Thoracic aorta (tissue), 2 donors: Measurements from ENCODE around the gene SPN. TPM values are rescaled to one million over a fixed set of nuclear protein-coding genes. Genes with fewer than 3 reads are reported as not detected.

Experiments used
- ATAC-seq: fragments of 150-250 bp; one replicate; pipeline ENCODE4 v1.8.0; 2017; ENCODE audit warnings: low read depth; ENCODE audit not compliant: insufficient number of reproducible peaks, low FRiP score
- DNase-seq: peaks from one replicate; pipeline ENCODE4 v3.0.0-alpha.2; 2020; ENCODE audit warnings: low spot score
- H3K27ac ChIP-seq, 2 donors: fragments of 200-600 bp; sonication (generic); 1 replicate in 1 of 2; 2 replicates in 1 of 2; pipeline ENCODE4 v1.5.1; 2016; ENCODE audit warnings: mild to moderate bottlenecking in 2 of 2, moderate library complexity in 2 of 2
- H3K27me3 ChIP-seq: fragments of 200-600 bp; sonication (generic); replicated peaks from 2 replicates; pipeline ENCODE4 v1.6.0; 2016; ENCODE audit warnings: mild to moderate bottlenecking; ENCODE audit not compliant: insufficient read depth
- H3K36me3 ChIP-seq: fragments of 200-600 bp; sonication (generic); one replicate; pipeline ENCODE4 v1.5.1; 2016
- H3K4me1 ChIP-seq, 2 donors: fragments of 200-600 bp; sonication (generic); 1 replicate in 1 of 2; 2 replicates in 1 of 2; pipeline versions ENCODE4 v1.5.1 to v1.6.0; 2016; ENCODE audit warnings: low read depth in 2 of 2, mild to moderate bottlenecking in 1 of 2; ENCODE audit not compliant: control insufficient read depth in 1 of 2
- H3K4me3 ChIP-seq: fragments of 200-600 bp; sonication (generic); 2 replicates; pipeline ENCODE4 v1.5.1; 2016; ENCODE audit warnings: mild to moderate bottlenecking
- H3K9me3 ChIP-seq: fragments of 200-600 bp; sonication (generic); 2 replicates; pipeline ENCODE4 v1.5.1; 2016
- total RNA-seq, 2 donors: library from RNA; depleted of rRNA; stranded (reverse); fragments of >200 nt; gene quantifications; one replicate each; pipeline versions ENCODE4 v1.1.0 to v1.2.3, GENCODE V29; 2016
- TF ChIP-seq, protein P1 (sequence below): fragments of 200-600 bp; sonication (generic); IDR thresholded peaks from one replicate; pipeline ENCODE4 v1.5.1; 2019; ENCODE audit warnings: antibody characterized with exemption

SPN gene
- total RNA-seq, 2 donors from 2014 or later, result 1.1 to 10.2 TPM

DNA sequence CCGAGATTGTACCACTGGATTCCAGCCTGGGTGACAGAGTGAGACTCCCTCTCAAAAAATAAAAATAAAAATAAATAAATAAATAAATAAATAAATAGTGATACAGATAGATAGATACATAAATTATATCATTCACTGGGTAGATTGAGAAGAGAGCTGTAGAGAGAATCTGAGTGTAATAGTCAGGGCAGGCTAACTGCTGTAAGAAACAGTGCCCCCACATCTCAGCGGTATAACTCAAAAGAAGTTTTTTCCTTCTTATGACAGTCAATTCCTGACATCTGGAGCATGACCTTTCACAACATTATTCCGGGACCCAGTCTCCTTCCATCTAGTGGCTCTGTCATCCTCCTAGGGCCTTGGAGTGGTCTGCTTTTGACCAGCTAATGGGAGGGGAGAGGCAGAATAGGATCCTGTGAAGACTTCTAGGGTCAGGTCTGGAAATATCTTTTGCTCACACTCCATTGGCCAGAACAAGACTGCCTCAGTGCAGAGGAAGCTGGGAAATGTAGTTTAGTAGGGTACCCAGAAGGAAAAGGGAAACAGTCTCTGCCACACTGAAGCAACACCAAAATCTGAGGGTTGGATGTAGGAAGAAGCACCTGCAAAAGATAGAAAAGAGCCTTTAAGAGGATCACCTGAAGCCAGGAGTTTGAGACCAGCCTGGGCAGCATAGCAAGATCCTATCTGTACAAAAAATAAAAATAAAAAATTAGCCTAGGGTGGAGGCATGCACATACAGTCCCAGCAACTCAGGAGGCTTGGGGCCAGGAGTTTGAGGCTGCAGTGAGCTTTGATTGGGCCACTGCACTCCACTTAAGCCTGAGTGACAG is 13.0 kb downstream of the SPN start:
- ATAC-seq (no peak), DNase-seq (no peak)
- Histone ChIP-seq H3K27me3 (no peaks in the 10 kb centered on the region), H3K4me3 (no peak overlapping the region), H3K9me3 (no peaks in the 10 kb centered on the region), H3K36me3 (no peaks in the 10 kb centered on the region), H3K27ac (no peak overlapping the region), H3K4me1 (peaks cover 0 to 5% of the 10 kb centered on the region in 2 donors)
- TF ChIP-seq, protein P1, sequence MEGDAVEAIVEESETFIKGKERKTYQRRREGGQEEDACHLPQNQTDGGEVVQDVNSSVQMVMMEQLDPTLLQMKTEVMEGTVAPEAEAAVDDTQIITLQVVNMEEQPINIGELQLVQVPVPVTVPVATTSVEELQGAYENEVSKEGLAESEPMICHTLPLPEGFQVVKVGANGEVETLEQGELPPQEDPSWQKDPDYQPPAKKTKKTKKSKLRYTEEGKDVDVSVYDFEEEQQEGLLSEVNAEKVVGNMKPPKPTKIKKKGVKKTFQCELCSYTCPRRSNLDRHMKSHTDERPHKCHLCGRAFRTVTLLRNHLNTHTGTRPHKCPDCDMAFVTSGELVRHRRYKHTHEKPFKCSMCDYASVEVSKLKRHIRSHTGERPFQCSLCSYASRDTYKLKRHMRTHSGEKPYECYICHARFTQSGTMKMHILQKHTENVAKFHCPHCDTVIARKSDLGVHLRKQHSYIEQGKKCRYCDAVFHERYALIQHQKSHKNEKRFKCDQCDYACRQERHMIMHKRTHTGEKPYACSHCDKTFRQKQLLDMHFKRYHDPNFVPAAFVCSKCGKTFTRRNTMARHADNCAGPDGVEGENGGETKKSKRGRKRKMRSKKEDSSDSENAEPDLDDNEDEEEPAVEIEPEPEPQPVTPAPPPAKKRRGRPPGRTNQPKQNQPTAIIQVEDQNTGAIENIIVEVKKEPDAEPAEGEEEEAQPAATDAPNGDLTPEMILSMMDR, result no peak

GRCh38 chr16:29676989-29677785 is 14.1 kb downstream of the SPN start:
- no peak for DNase-seq
- Histone ChIP-seq H3K4me1 (peaks cover 0 to 5% of the 10 kb centered on the region in 2 donors), H3K36me3 (no peaks in the 10 kb centered on the region), H3K27ac (no peak overlapping the region), H3K9me3 (no peaks in the 10 kb centered on the region), H3K27me3 (no peaks in the 10 kb centered on the region), H3K4me3 (no peak overlapping the region)
- TF ChIP-seq, protein P1, result no peak
- no peak for ATAC-seq

DNA sequence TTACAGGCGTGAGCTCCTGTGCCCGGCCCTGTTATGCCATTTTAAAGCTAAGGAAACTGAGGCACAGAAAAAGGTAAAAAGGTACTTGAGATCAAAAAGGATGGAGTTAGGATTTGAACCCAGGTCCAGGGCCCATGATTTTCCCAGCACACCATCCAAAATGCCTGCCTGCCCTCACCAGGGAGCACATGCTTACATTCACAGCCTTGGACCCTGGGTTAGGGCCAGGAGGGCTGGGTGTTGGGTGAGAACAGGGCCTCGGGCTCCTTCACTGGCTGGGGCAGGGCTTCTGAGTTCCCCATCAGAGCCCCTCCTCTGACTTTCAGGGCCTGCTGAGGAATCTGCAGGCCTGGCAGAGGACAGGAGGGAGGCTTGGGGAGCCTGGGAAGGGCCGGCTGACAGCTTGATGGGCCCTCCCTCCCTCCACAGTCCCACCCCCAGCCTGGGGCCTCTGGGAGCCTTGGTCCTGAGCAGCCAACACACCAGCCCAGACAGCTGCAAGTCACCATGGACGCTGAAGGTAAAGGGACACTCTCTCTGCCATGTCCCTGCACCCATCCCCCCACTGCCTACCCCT is 15.7 kb downstream of the SPN start, which contains the start of gene QPRT:
TSS of gene QPRT (plus strand) at position 490 of the 577 bp plus-strand sequence. CDS start at position 508, 18 bp downstream.
- ATAC-seq (no peak), DNase-seq (no peak)
- H3K9me3 ChIP-seq, result no peaks in the 10 kb centered on the region
- no peaks in the 10 kb centered on the region for H3K27me3 ChIP-seq
- peak within 1 kb of the TSS; percentile 37 for H3K4me3 ChIP-seq
- H3K4me1 ChIP-seq, result peaks cover 0 to 5% of the 10 kb centered on the region in 2 donors
- TF ChIP-seq, protein P1, result no peak
- no peaks in the 10 kb centered on the region for H3K36me3 ChIP-seq
- no peak within 1 kb of the TSS for H3K27ac ChIP-seq

- TF ChIP-seq, protein P1, result no peak
- ATAC-seq, result no peak
- Histone ChIP-seq H3K36me3 (no peaks in the 10 kb centered on the region), H3K4me3 (no peak overlapping the region), H3K9me3 (no peaks in the 10 kb centered on the region), H3K4me1 (peaks cover 0 to 5% of the 10 kb centered on the region in 2 donors), H3K27ac (no peak overlapping the region), H3K27me3 (no peaks in the 10 kb centered on the region)
- DNase-seq, result no peak
Observed at GRCh38 chr16:29680180-29680598, 17.1 kb downstream of the SPN start.
